Transverse colon (tissue), 4 donors: ENCODE data around the gene MAOA. TPM values are rescaled to one million over a fixed set of nuclear protein-coding genes. Genes with fewer than 3 reads are reported as not detected.

Source experiments
- DNase-seq: peaks from one replicate; pipeline ENCODE4 v3.0.0-alpha.2; 2019
- H3K27ac ChIP-seq, 4 donors: fragments of 200-600 bp; sonication (generic); 2 replicates each; pipeline ENCODE4 v1.5.1; 2016 to 2018; ENCODE audit warnings: inconsistent platforms in 4 of 4
- H3K27me3 ChIP-seq: fragments of 200-600 bp; sonication (generic); 2 replicates; pipeline ENCODE4 v1.5.1; 2017; ENCODE audit warnings: inconsistent platforms
- H3K36me3 ChIP-seq, 4 donors: fragments of 200-600 bp; sonication (generic); 2 replicates each; pipeline ENCODE4 v1.5.1; 2017 to 2019; ENCODE audit warnings: inconsistent platforms in 4 of 4
- H3K4me1 ChIP-seq, 4 donors: fragments of 200-600 bp; sonication (generic); 2 replicates each; pipeline ENCODE4 v1.5.1; 2017 to 2020; ENCODE audit warnings: inconsistent platforms in 4 of 4
- H3K4me3 ChIP-seq, 4 donors: fragments of 200-600 bp; sonication (generic); 1 replicate in 1 of 4; 2 replicates in 3 of 4; pipeline versions ENCODE4 v1.5.1 to v1.6.1; 2017 to 2019; ENCODE audit warnings: inconsistent platforms in 4 of 4
- H3K9me3 ChIP-seq, 2 donors: fragments of 200-600 bp; sonication (generic); 2 replicates each; pipeline ENCODE4 v1.5.1; 2017 to 2019; ENCODE audit warnings: inconsistent platforms in 2 of 2
- EP300 ChIP-seq: sonication (generic); formaldehyde crosslinking; IDR thresholded peaks from one replicate; pipeline ENCODE4 v1.6.1; 2017; ENCODE audit warnings: antibody characterized with exemption, low read depth
- POLR2A ChIP-seq: fragments of 450-650 bp; IDR thresholded peaks from one replicate; pipeline ENCODE4 v1.6.1; 2016; ENCODE audit warnings: antibody characterized with exemption, mild to moderate bottlenecking, moderate library complexity
- POLR2AphosphoS5 ChIP-seq, 3 donors: sonication (generic); formaldehyde crosslinking; IDR thresholded peaks; one replicate each; pipeline ENCODE4 v1.6.1; 2016; ENCODE audit warnings: antibody characterized with exemption in 3 of 3
- WGBS, 2 donors: methylation state at CpG; one replicate each; pipeline ENCODE4 v1.1.5; 2018; ENCODE audit warnings: low coverage in 1 of 2; 5-methylcytosine and 5-hydroxymethylcytosine counted together
- in situ Hi-C, 4 donors: fragments of 200-750 bp; cut with MboI; loops; one replicate each; pipeline versions ENCODE4 v1.15.0 to v1.15.1; 2017; ENCODE audit warnings: low sequenced_read_pairs in 3 of 4, low pct_ligation_motif_present in 1 of 4, low pct_unique_long_range_greater_than_20kb in 1 of 4
- intact Hi-C: fragments of 100-400 bp; cut with DNase I; formaldehyde crosslinking; loops from one replicate; pipeline ENCODE4 v1.15.1; 2023; ENCODE audit warnings: low total_unique reads
- total RNA-seq, 4 donors: library from RNA; depleted of rRNA; stranded (reverse); fragments of >200 nt; gene quantifications; one replicate each; pipeline ENCODE4 v1.1.0, GENCODE V29; 2016
- TF ChIP-seq, protein P1 (sequence below), 5 experiments: fragments of 200-600 bp in 3 of 5; fragments of 450-650 bp in 2 of 5; sonication (generic) in 3 of 5; IDR thresholded peaks; 1 replicate in 2 of 5; 2 replicates in 3 of 5; pipeline ENCODE4 v1.5.1; 2016 to 2017; ENCODE audit warnings: antibody characterized with exemption in 5 of 5, inconsistent platforms in 3 of 5, mild to moderate bottlenecking in 2 of 5, moderate library complexity in 1 of 5

Gene MAOA
- total RNA-seq, 4 donors from 2014 or later, result 104 to 425 (median 289) TPM

DNA sequence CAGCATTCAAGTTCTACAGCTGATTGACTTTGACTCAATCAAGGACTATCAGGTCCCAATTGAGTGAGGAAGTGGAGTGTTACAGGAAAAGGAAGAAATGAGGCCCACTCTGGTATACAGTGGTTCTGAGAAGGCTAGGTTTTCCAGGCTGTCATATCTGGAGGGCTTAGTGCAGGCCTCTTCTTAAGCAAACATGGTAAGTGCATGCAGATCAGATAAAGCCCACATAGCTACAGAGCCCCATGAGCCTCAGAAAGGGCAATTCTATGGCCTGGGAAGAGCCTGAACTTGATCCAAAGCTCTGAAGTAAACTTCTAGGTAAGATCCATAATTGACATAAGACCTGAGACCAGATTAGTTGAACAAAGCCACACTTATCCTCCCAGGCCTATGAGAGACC is 29.0 kb upstream of the MAOA start:
- H3K36me3 ChIP-seq, result no peaks in the 10 kb centered on the region
- no peaks in the 10 kb centered on the region for H3K27me3 ChIP-seq
- H3K4me3 ChIP-seq, result no peak overlapping the region
- no peak for TF ChIP-seq EP300
- TF ChIP-seq, protein P1, sequence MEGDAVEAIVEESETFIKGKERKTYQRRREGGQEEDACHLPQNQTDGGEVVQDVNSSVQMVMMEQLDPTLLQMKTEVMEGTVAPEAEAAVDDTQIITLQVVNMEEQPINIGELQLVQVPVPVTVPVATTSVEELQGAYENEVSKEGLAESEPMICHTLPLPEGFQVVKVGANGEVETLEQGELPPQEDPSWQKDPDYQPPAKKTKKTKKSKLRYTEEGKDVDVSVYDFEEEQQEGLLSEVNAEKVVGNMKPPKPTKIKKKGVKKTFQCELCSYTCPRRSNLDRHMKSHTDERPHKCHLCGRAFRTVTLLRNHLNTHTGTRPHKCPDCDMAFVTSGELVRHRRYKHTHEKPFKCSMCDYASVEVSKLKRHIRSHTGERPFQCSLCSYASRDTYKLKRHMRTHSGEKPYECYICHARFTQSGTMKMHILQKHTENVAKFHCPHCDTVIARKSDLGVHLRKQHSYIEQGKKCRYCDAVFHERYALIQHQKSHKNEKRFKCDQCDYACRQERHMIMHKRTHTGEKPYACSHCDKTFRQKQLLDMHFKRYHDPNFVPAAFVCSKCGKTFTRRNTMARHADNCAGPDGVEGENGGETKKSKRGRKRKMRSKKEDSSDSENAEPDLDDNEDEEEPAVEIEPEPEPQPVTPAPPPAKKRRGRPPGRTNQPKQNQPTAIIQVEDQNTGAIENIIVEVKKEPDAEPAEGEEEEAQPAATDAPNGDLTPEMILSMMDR (IDR thresholded peaks at IDR 0.05), result no peak
- TF ChIP-seq POLR2A, result no peak
- no peak for TF ChIP-seq POLR2AphosphoS5 (IDR thresholded peaks at IDR 0.05)
- H3K4me1 ChIP-seq, result no peaks in the 10 kb centered on the region
- intact Hi-C loops (no loop called here), in situ Hi-C loops (no loop called here)
- H3K27ac ChIP-seq, result no peak overlapping the region
- DNase-seq, result no peak
- no peaks in the 10 kb centered on the region for H3K9me3 ChIP-seq

DNA sequence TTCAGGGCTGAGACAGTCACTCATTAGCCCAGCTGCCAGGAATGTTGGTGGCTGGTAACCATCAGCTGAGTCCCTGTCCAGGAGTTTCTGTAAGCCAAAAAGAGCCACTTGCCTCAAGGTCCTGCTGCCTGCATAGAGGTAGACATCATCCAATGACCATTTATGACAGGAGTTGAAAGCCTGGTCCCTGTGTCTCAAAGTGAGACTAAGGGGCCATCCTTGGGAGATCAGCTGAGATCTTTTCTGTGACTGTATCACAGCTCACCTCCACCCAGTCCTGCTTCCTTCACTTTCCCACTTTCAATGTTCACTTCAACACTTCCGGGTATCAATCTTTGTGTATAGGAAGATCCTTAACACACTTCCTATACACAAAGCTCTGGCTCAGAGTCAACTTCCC is 28.4 kb upstream of the MAOA start:
- in situ Hi-C loops (no loop called here), intact Hi-C loops (no loop called here)
- H3K4me1 ChIP-seq, result no peaks in the 10 kb centered on the region
- H3K27me3 ChIP-seq, result no peaks in the 10 kb centered on the region
- WGBS, 2 donors, result 63% methylated on average over 1 of the region's 1 CpG; no CpG with 5 or more reads in 1 of the 2 donors
- no peak overlapping the region for H3K27ac ChIP-seq
- no peaks in the 10 kb centered on the region for H3K9me3 ChIP-seq
- DNase-seq, result no peak
- TF ChIP-seq POLR2A, result no peak
- H3K36me3 ChIP-seq, result no peaks in the 10 kb centered on the region
- H3K4me3 ChIP-seq, result no peak overlapping the region

DNA sequence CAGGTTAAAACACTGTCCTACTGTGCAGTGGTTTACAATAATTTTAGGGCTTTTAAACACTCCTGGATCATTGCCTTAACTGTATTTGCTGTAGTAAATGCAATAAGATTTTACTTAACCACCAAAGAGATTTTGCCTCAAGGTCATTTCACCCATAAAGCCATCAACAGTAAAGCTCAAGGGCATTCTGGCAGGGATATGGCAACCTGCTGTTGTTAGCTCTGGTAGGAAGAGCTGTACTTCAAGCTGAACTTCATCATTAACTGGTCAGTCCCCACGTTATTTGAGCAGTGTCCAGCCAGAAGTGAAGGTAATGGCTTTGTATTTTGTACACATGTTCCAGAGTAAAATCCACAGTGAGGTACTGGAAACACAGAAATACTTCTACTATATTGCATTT is 26.9 kb upstream of the MAOA start:
- intact Hi-C loops, result no loop called here
- Histone ChIP-seq H3K9me3 (no peaks in the 10 kb centered on the region), H3K4me1 (no peaks in the 10 kb centered on the region), H3K36me3 (no peaks in the 10 kb centered on the region), H3K27me3 (no peaks in the 10 kb centered on the region), H3K27ac (peak overlapping the region in 1 of 4 donors; percentile 12), H3K4me3 (no peak overlapping the region)
- no peak for TF ChIP-seq POLR2AphosphoS5 (IDR thresholded peaks at IDR 0.05)
- no peak for TF ChIP-seq POLR2A
- no peak for TF ChIP-seq EP300
- TF ChIP-seq, protein P1 (IDR thresholded peaks at IDR 0.05), result no peak
- in situ Hi-C loops, result no loop called here
- no peak for DNase-seq
- WGBS, 2 donors, result 17% methylated on average over 1 of the region's 1 CpG

DNA sequence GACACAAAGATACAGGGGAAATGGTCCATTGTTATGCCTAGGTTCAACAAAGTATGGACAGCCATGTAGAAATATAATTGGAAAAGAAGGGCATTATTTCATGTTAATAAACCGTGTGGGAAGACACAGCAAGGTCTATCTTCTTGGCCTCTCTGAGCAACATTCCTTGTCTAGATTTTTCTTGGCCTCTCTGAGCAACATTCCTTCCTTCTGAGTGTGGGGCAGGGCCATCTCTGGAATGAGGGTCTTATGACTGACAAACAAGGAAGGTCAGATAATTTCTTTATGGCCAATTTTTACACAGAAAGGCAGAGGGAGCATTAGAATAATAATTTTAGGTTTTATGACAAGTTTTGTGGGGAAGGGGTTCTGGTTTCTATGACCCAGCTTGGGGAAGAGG is 24.3 kb upstream of the MAOA start:
- Histone ChIP-seq H3K4me3 (no peak overlapping the region), H3K27me3 (no peaks in the 10 kb centered on the region), H3K9me3 (no peaks in the 10 kb centered on the region), H3K27ac (no peak overlapping the region), H3K36me3 (no peaks in the 10 kb centered on the region), H3K4me1 (no peaks in the 10 kb centered on the region)
- in situ Hi-C loops, result no loop called here
- 59 to 83% methylated on average over 1 of the region's 1 CpG for WGBS, 2 donors
- intact Hi-C loops, result no loop called here
- no peak for TF ChIP-seq POLR2A
- no peak for TF ChIP-seq POLR2AphosphoS5 (IDR thresholded peaks at IDR 0.05)
- TF ChIP-seq, protein P1 (IDR thresholded peaks at IDR 0.05), result no peak
- no peak for TF ChIP-seq EP300
- DNase-seq, result no peak

DNA sequence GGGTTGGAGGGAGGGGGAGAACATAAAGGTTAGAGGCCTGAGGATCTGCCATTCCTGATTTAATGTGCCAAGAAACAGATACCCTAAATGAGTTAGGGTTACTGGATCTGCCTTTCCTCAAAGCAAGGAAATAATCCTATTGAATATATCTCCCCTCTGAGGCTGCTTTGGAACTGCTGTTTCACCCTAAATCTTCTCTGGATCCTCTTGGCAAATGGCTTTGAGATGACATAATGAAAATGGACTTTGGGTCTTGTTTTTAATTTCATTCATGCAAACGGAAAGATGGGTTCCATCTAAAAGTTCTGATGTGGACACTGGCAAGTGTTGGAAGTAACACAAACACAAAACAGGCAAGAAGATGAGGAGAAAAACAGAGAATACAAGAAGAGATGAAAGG is 23.0 kb upstream of the MAOA start:
- Histone ChIP-seq H3K27me3 (no peaks in the 10 kb centered on the region), H3K4me3 (no peak overlapping the region), H3K36me3 (no peaks in the 10 kb centered on the region), H3K4me1 (no peaks in the 10 kb centered on the region), H3K27ac (no peak overlapping the region), H3K9me3 (no peaks in the 10 kb centered on the region)
- WGBS, 2 donors, result 40 to 45% methylated on average over 1 of the region's 1 CpG
- in situ Hi-C loops, result no loop called here
- intact Hi-C loops, result no loop called here
- TF ChIP-seq POLR2AphosphoS5 (IDR thresholded peaks at IDR 0.05) (no peak), POLR2A (no peak), EP300 (no peak)
- TF ChIP-seq, protein P1 (IDR thresholded peaks at IDR 0.05), result no peak
- no peak for DNase-seq
